GM12878 (cell line): ENCODE measurements around the gene PMM2.

ENCODE experiments used
- CHD1 ChIP-seq: IDR thresholded peaks from 2 replicates; pipeline ENCODE4 v1.6.1; 2012; ENCODE audit warnings: low read depth, low read length, improper control_type of control experiment
- RFX5 ChIP-seq: IDR thresholded peaks from 2 replicates; pipeline ENCODE4 v1.6.1; 2011; ENCODE audit warnings: low read depth, low read length, improper control_type of control experiment
- TF ChIP-seq, protein P1 (sequence below), 3 experiments: IDR thresholded peaks in 2 of 3; conservative IDR thresholded peaks in 1 of 3; 2 replicates each; pipeline ENCODE4 v1.5.1; 2011; ENCODE audit warnings: low read depth in 3 of 3, low read length in 3 of 3, mild to moderate bottlenecking in 3 of 3, control low read depth in 2 of 3, moderate library complexity in 2 of 3, inconsistent platforms in 1 of 3, mixed read lengths in 1 of 3; ENCODE audit not compliant: control insufficient read depth in 2 of 3, insufficient read depth in 1 of 3; ENCODE audit errors: extremely low read depth in 1 of 3

DNA sequence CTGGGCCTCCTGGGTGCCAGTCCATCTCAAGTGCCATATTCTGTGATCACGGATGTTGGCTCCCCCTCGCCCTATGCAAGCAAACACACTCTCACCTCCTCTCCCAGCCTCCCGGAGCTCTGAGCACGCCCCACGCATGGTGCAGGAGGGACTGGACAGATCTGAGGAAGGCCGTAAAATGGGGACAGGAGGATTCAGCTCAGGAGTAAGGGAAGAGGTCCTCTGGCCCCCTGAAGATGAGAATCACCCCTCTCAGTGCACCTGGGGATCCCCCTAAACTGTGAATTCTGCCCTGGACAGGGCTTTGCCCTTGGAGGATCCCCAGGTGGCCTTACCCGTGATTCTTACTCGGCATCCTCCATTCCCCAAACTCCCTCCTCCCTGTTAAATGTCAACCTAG is 15.8 kb upstream of the PMM2 start:
- TF ChIP-seq CHD1, result no peak
- TF ChIP-seq, protein P1, sequence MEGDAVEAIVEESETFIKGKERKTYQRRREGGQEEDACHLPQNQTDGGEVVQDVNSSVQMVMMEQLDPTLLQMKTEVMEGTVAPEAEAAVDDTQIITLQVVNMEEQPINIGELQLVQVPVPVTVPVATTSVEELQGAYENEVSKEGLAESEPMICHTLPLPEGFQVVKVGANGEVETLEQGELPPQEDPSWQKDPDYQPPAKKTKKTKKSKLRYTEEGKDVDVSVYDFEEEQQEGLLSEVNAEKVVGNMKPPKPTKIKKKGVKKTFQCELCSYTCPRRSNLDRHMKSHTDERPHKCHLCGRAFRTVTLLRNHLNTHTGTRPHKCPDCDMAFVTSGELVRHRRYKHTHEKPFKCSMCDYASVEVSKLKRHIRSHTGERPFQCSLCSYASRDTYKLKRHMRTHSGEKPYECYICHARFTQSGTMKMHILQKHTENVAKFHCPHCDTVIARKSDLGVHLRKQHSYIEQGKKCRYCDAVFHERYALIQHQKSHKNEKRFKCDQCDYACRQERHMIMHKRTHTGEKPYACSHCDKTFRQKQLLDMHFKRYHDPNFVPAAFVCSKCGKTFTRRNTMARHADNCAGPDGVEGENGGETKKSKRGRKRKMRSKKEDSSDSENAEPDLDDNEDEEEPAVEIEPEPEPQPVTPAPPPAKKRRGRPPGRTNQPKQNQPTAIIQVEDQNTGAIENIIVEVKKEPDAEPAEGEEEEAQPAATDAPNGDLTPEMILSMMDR (IDR thresholded peaks at IDR 0.05 in 2 of 3, conservative IDR thresholded peaks at IDR 0.05 in 1 of 3; ENCODE audit: control insufficient read depth in 2 of 3, extremely low read depth in 1 of 3, insufficient read depth in 1 of 3, low read depth in 3 of 3, low read length in 3 of 3), result no peak
- no peak for TF ChIP-seq RFX5
